HepG2 (cell line): Measurements from ENCODE around the gene NRIP2. TPM values are rescaled to one million over a fixed set of nuclear protein-coding genes. Genes with fewer than 3 reads are reported as not detected.

Experiments used
- ATF7 ChIP-seq, 2 experiments: fragments of 450-650 bp in 1 of 2; sonication (generic) in 1 of 2; formaldehyde crosslinking in 1 of 2; IDR thresholded peaks; 2 replicates each; pipeline versions ENCODE4 v1.4.0 to v1.6.1; 2016 to 2020; ENCODE audit warnings: antibody characterized with exemption in 1 of 2, mild to moderate bottlenecking in 1 of 2, missing genetic modification reagents in 1 of 2
- CCAR2 ChIP-seq: fragments of 200-400 bp; formaldehyde crosslinking; optimal IDR thresholded peaks from 2 replicates; pipeline ENCODE3; 2018; ENCODE audit warnings: low read depth, mild to moderate bottlenecking, low read length, moderate library complexity
- CEBPB ChIP-seq: IDR thresholded peaks from 2 replicates; pipeline ENCODE4 v1.6.1; 2011; ENCODE audit warnings: low read depth, low read length, improper control_type of control experiment, borderline replicate concordance
- HES4 ChIP-seq: sonication (generic); formaldehyde crosslinking; IDR thresholded peaks from 2 replicates; pipeline ENCODE4 v1.9.0; 2021; ENCODE audit warnings: mild to moderate bottlenecking, missing genetic modification reagents, borderline replicate concordance
- HOXA5 ChIP-seq: sonication (generic); formaldehyde crosslinking; IDR thresholded peaks from 2 replicates; pipeline ENCODE4 v1.4.0; 2020; ENCODE audit warnings: missing genetic modification reagents
- LCORL ChIP-seq, 2 experiments: fragments of 450-650 bp in 1 of 2; sonication (generic) in 1 of 2; formaldehyde crosslinking in 1 of 2; IDR thresholded peaks; 2 replicates each; pipeline versions ENCODE4 v1.5.0 to v1.6.1; 2017 to 2020; ENCODE audit warnings: antibody characterized with exemption in 1 of 2, missing genetic modification reagents in 1 of 2
- MTA1 ChIP-seq: sonication (generic); formaldehyde crosslinking; IDR thresholded peaks from 2 replicates; pipeline ENCODE4 v1.4.0; 2020; ENCODE audit warnings: missing genetic modification reagents, mild to moderate bottlenecking, borderline replicate concordance
- NCOA5 ChIP-seq: sonication (generic); formaldehyde crosslinking; IDR thresholded peaks from 2 replicates; pipeline ENCODE4 v1.4.0; 2020; ENCODE audit warnings: missing genetic modification reagents
- SP4 ChIP-seq: sonication (generic); formaldehyde crosslinking; IDR thresholded peaks from 2 replicates; pipeline ENCODE4 v1.8.1; 2023; ENCODE audit warnings: mild to moderate bottlenecking, missing genetic modification reagents
- TSC22D2 ChIP-seq: sonication (generic); formaldehyde crosslinking; IDR thresholded peaks from 2 replicates; pipeline ENCODE4 v1.5.1; 2020; ENCODE audit warnings: missing genetic modification reagents, mild to moderate bottlenecking, borderline replicate concordance
- XRCC5 ChIP-seq: fragments of 200-400 bp; formaldehyde crosslinking; optimal IDR thresholded peaks from 2 replicates; pipeline ENCODE3; 2017; ENCODE audit warnings: mild to moderate bottlenecking, low read length
- ZNF143 ChIP-seq: sonication (generic); formaldehyde crosslinking; IDR thresholded peaks from 2 replicates; pipeline ENCODE4 v1.4.0; 2020; ENCODE audit warnings: missing genetic modification reagents
- ZNF335 ChIP-seq: sonication (generic); formaldehyde crosslinking; IDR thresholded peaks from 2 replicates; pipeline ENCODE4 v1.4.0; 2020; ENCODE audit warnings: missing genetic modification reagents
- ZNF510 ChIP-seq: sonication (generic); formaldehyde crosslinking; IDR thresholded peaks from 2 replicates; pipeline ENCODE4 v1.4.0; 2020; ENCODE audit warnings: low read depth, mild to moderate bottlenecking, missing genetic modification reagents
- ZNF670 ChIP-seq: sonication (generic); formaldehyde crosslinking; IDR thresholded peaks from 2 replicates; pipeline ENCODE4 v1.8.0; 2022; ENCODE audit warnings: mild to moderate bottlenecking, missing genetic modification reagents, borderline replicate concordance
- ZNF816 ChIP-seq: sonication (generic); formaldehyde crosslinking; IDR thresholded peaks from 2 replicates; pipeline ENCODE4 v1.8.0; 2022; ENCODE audit warnings: missing genetic modification reagents, mild to moderate bottlenecking, borderline replicate concordance
- polyA plus RNA-seq, 8 experiments: library from polyadenylated mRNA; depleted of rRNA in 3 of 8; stranded (reverse) in 7 of 8; unstranded in 1 of 8; fragments of >200 nt; fragmentation: Illumina TruSeq in 4 of 8; extraction: Trizol in 4 of 8; gene quantifications; 2 replicates each; pipeline versions ENCODE4 v1.2.1 to v1.2.3, GENCODE V29; 2011 to 2016; ENCODE audit warnings: low read depth in 4 of 8, missing spikeins in 1 of 8, mixed read lengths in 1 of 8; ENCODE audit not compliant: insufficient read depth in 1 of 8
- total RNA-seq, 5 experiments: library from RNA; depleted of rRNA; stranded (reverse); fragments of >200 nt; fragmentation: Illumina TruSeq; extraction: Trizol; gene quantifications; 2 replicates each; pipeline ENCODE4 v1.2.3, GENCODE V29; 2016; ENCODE audit warnings: low read depth in 1 of 5
- TF ChIP-seq, protein P1 (sequence below): sonication (generic); formaldehyde crosslinking; IDR thresholded peaks from 2 replicates; pipeline ENCODE4 v1.8.1; 2023; ENCODE audit warnings: mild to moderate bottlenecking, moderate library complexity, missing genetic modification reagents
- TF ChIP-seq, protein P2 (sequence below): sonication (generic); formaldehyde crosslinking; IDR thresholded peaks from 2 replicates; pipeline ENCODE4 v1.4.0; 2020; ENCODE audit warnings: missing genetic modification reagents
- TF ChIP-seq, protein P3 (sequence below): IDR thresholded peaks from 2 replicates; pipeline ENCODE4 v1.6.1; 2012; ENCODE audit warnings: inconsistent platforms

NRIP2 gene
- total and polyA plus RNA-seq, 2 of the 13 experiments (the other 11 are each of a cell fraction or from before 2014, with no cell fraction given): not detected

DNA sequence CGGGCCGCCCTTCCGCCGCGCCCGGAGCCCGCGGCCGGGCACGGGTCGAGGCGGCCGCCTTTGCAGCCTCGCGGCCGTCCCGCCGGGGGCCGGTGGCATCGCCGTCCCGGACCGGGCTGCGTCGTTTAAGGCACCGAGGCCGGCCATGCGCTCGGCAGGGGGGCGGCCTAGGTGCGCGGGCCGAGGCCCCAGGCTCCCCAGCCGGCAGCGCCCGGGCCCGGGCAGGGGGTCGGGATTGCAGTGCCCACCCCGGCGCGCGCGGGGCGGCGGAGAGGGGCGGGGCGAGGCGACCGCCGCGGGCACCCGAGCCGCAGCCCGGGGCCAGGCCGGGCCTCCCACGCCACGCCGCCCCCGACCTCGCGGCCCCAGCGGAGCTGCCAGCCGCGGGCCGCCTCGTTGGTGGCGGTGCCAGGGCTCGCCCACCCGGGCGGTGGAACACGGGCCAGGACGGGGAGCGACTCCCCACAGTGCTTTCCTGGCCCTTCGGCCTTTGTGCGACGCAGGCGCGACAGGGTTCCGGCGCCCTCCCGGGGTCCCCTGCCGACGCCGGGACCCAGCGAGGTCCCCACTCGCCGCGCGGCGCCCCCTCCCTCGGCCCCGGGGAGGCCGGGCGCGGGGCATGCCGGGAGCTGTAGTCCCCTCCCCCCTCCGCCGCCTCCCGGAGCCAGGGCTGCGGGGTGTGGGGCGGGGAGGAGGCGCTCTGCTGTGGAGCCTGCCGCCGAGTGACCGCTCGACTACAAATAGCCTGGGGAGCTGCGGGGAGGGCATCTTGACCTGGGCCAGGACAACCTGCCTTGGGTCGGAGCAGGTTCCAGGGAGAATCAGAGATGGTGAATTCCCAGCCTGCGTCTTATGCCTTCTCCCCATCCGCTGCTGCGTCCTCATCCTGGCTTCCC, 39.3 kb downstream of the NRIP2 start (continued):
- TF ChIP-seq MTA1 (peak; percentile 23; the same call in 1 of the 2 replicates), CCAR2 (no peak), HES4 (CRISPR knock-in tag) (no peak), SP4 (CRISPR knock-in tag) (0 out of 2 replicates have a peak, but pooled peaks have one; percentile 58), XRCC5 (peak; percentile 27), ZNF510 (no peak), CEBPB (no peak), ZNF670 (CRISPR knock-in tag) (no peak), TSC22D2 (0 out of 2 replicates have a peak, but pooled peaks have one; percentile 54), HOXA5 (CRISPR knock-in tag) (0 out of 2 replicates have a peak, but pooled peaks have one; percentile 72), ZNF816 (0 out of 2 replicates have a peak, but pooled peaks have one; percentile 55), ZNF143 (CRISPR knock-in tag) (peak; percentile 88), NCOA5 (no peak), ZNF335 (CRISPR knock-in tag) (0 out of 2 replicates have a peak, but pooled peaks have one; percentile 46), LCORL (IDR thresholded peaks at IDR 0.05) (no peak), LCORL (CRISPR knock-in tag; IDR thresholded peaks at IDR 0.05) (0 out of 2 replicates have a peak, but pooled peaks have one; percentile 53), ATF7 (IDR thresholded peaks at IDR 0.05) (no peak), ATF7 (CRISPR knock-in tag; IDR thresholded peaks at IDR 0.05) (no peak)
- TF ChIP-seq, protein P1, sequence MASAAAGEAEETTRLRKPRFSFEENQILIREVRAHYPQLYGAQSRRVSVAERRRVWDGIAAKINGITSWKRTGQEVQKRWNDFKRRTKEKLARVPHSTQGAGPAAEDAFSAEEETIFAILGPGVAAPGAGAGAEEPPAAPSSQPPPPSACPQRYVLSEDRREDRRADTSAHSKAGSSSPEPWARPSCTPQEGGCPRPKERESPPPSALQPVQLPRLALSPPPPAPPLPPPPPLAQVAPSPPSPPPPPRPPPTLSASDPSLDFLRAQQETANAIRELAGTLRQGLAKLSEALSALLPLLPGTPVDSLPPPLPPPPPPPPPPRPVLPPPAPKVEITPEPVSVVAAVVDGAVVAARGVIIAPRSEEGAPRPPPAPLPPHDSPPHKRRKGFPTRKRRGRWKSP (CRISPR knock-in tag): 0 out of 2 replicates have a peak, but pooled peaks have one; percentile 52
- TF ChIP-seq, protein P2, sequence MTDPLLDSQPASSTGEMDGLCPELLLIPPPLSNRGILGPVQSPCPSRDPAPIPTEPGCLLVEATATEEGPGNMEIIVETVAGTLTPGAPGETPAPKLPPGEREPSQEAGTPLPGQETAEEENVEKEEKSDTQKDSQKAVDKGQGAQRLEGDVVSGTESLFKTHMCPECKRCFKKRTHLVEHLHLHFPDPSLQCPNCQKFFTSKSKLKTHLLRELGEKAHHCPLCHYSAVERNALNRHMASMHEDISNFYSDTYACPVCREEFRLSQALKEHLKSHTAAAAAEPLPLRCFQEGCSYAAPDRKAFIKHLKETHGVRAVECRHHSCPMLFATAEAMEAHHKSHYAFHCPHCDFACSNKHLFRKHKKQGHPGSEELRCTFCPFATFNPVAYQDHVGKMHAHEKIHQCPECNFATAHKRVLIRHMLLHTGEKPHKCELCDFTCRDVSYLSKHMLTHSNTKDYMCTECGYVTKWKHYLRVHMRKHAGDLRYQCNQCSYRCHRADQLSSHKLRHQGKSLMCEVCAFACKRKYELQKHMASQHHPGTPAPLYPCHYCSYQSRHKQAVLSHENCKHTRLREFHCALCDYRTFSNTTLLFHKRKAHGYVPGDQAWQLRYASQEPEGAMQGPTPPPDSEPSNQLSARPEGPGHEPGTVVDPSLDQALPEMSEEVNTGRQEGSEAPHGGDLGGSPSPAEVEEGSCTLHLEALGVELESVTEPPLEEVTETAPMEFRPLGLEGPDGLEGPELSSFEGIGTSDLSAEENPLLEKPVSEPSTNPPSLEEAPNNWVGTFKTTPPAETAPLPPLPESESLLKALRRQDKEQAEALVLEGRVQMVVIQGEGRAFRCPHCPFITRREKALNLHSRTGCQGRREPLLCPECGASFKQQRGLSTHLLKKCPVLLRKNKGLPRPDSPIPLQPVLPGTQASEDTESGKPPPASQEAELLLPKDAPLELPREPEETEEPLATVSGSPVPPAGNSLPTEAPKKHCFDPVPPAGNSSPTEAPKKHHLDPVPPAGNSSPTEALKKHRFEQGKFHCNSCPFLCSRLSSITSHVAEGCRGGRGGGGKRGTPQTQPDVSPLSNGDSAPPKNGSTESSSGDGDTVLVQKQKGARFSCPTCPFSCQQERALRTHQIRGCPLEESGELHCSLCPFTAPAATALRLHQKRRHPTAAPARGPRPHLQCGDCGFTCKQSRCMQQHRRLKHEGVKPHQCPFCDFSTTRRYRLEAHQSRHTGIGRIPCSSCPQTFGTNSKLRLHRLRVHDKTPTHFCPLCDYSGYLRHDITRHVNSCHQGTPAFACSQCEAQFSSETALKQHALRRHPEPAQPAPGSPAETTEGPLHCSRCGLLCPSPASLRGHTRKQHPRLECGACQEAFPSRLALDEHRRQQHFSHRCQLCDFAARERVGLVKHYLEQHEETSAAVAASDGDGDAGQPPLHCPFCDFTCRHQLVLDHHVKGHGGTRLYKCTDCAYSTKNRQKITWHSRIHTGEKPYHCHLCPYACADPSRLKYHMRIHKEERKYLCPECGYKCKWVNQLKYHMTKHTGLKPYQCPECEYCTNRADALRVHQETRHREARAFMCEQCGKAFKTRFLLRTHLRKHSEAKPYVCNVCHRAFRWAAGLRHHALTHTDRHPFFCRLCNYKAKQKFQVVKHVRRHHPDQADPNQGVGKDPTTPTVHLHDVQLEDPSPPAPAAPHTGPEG (CRISPR knock-in tag): peak; percentile 29; the same call in 1 of the 2 replicates
- TF ChIP-seq, protein P3, sequence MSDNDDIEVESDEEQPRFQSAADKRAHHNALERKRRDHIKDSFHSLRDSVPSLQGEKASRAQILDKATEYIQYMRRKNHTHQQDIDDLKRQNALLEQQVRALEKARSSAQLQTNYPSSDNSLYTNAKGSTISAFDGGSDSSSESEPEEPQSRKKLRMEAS: peak; percentile 42; the same call in 1 of the 2 replicates
